GM18517 (cell line): Measurements from ENCODE around the gene OR10G6.
"Not testable (repeated sequence)": the region's sequence is repeated elsewhere in the genome, so short reads cannot be mapped to it uniquely, and the experiment has no call there.

Source experiments
- ATAC-seq: cut with Tn5 transposase; IDR thresholded peaks from one replicate; pipeline ENCODE4 v1.9.1; 2021; ENCODE audit warnings: mild to moderate bottlenecking, moderate library complexity; ENCODE audit not compliant: unreplicated experiment

Gene OR10G6

GRCh38 chr11:123995119-123995518, at the start of gene OR10G6:
TSS of gene OR10G6 (minus strand) at chr11:123995161. CDS start at chr11:123995161, 0 bp downstream.
- no peak for ATAC-seq

- ATAC-seq: no peak
Observed at GRCh38 chr11:124043420-124043819, 48.5 kb upstream of the OR10G6 start.

- ATAC-seq: no peak
Observed at GRCh38 chr11:124041254-124041653, 46.3 kb upstream of the OR10G6 start, which contains the start of gene OR10G7. TSS of gene OR10G7 (minus strand) at chr11:124041325. CDS start at chr11:124039001, 2,324 bp downstream.

GRCh38 chr11:124039557-124039956, 44.6 kb upstream of the OR10G6 start:
- ATAC-seq: no peak

- ATAC-seq: no peak
Observed at GRCh38 chr11:124036666-124037065, 41.7 kb upstream of the OR10G6 start.

GRCh38 chr11:124026498-124026897, 31.5 kb upstream of the OR10G6 start, which contains the start of gene OR10G8:
TSS of gene OR10G8 (plus strand) at chr11:124026798. CDS start at chr11:124029623, 2,825 bp downstream.
- no peak for ATAC-seq

GRCh38 chr11:124015837-124016236, 20.9 kb upstream of the OR10G6 start:
- not testable (repeated sequence) for ATAC-seq

GRCh38 chr11:124012697-124013096, 17.7 kb upstream of the OR10G6 start, which contains the start of gene OR10G4:
TSS of gene OR10G4 (plus strand) at chr11:124012997. CDS start at chr11:124015575, 2,578 bp downstream.
- ATAC-seq: no peak

- ATAC-seq: no peak
Observed at GRCh38 chr11:123979311-123979710, 15.7 kb downstream of the OR10G6 start.

- no peak for ATAC-seq
Observed at GRCh38 chr11:123977731-123978347, 17.1 kb downstream of the OR10G6 start, which contains the start of gene OR10S1. TSS of gene OR10S1 (minus strand) at chr11:123977781. CDS start at chr11:123977664, 117 bp downstream.

GRCh38 chr11:123976770-123977560, 18.0 kb downstream of the OR10G6 start:
- ATAC-seq: no peak

- ATAC-seq: no peak
Observed at GRCh38 chr11:123973816-123974215, 21.1 kb downstream of the OR10G6 start.

- ATAC-seq: no peak
Observed at GRCh38 chr11:123956752-123957151, 38.2 kb downstream of the OR10G6 start.

- no peak for ATAC-seq
Observed at GRCh38 chr11:123945132-123945531, 49.8 kb downstream of the OR10G6 start.
